ENCODE measurements around the gene ADARB1. TPM values are rescaled to one million over a fixed set of nuclear protein-coding genes. Genes with fewer than 3 reads are reported as not detected.

The ADARB1 gene
- total RNA-seq, 1 donor, result 2.1 TPM

GRCh38 chr21:45186709-45187108, 112.3 kb downstream of the ADARB1 start:
- no peak for TF ChIP-seq CTCF (IDR thresholded peaks at IDR 0.05; ENCODE audit: insufficient read depth, low read length)

GRCh38 chr21:45187646-45188045, 113.3 kb downstream of the ADARB1 start:
- peak; percentile 6 for DNase-seq (ENCODE audit: low read depth)
- no peak overlapping the region for H3K4me3 ChIP-seq (ENCODE audit: low read depth, low read length)
- TF ChIP-seq CTCF (IDR thresholded peaks at IDR 0.05; ENCODE audit: insufficient read depth, low read length), result no peak

More at GRCh38 chr21:45186709-45187108, 112.3 kb downstream of the ADARB1 start:
- no peak overlapping the region for H3K4me3 ChIP-seq (ENCODE audit: low read depth, low read length)
- no peak for DNase-seq (ENCODE audit: low read depth)

GRCh38 chr21:45190013-45190412, 115.6 kb downstream of the ADARB1 start:
- no peak overlapping the region for H3K4me3 ChIP-seq (ENCODE audit: low read depth, low read length)
- TF ChIP-seq CTCF (IDR thresholded peaks at IDR 0.05; ENCODE audit: insufficient read depth, low read length), result no peak
- no peak for DNase-seq (ENCODE audit: low read depth)

- H3K4me3 ChIP-seq (ENCODE audit: low read depth, low read length), result no peak overlapping the region
- no peak for DNase-seq (ENCODE audit: low read depth)
- TF ChIP-seq CTCF (IDR thresholded peaks at IDR 0.05; ENCODE audit: insufficient read depth, low read length), result no peak
Observed at GRCh38 chr21:45192332-45192731, 118.0 kb downstream of the ADARB1 start.

- DNase-seq (ENCODE audit: low read depth), result no peak
- no peak overlapping the region for H3K4me3 ChIP-seq (ENCODE audit: low read depth, low read length)
- no peak for TF ChIP-seq CTCF (IDR thresholded peaks at IDR 0.05; ENCODE audit: insufficient read depth, low read length)
Observed at GRCh38 chr21:45196620-45197019, 122.2 kb downstream of the ADARB1 start.

- no peak for DNase-seq (ENCODE audit: low read depth)
- no peak for TF ChIP-seq CTCF (IDR thresholded peaks at IDR 0.05; ENCODE audit: insufficient read depth, low read length)
- H3K4me3 ChIP-seq (ENCODE audit: low read depth, low read length), result no peak overlapping the region
Observed at GRCh38 chr21:45199201-45199600, 124.8 kb downstream of the ADARB1 start.

- TF ChIP-seq CTCF (IDR thresholded peaks at IDR 0.05; ENCODE audit: insufficient read depth, low read length), result no peak
- DNase-seq (ENCODE audit: low read depth), result no peak
- no peak overlapping the region for H3K4me3 ChIP-seq (ENCODE audit: low read depth, low read length)
Observed at GRCh38 chr21:45200031-45200430, 125.7 kb downstream of the ADARB1 start.
